Parathyroid adenoma (tissue), 2 donors: Measurements from ENCODE around the gene MAP3K5.

Experiments used
- H2AFZ ChIP-seq: fragments of 300-600 bp; sonication (generic); one replicate; pipeline ENCODE4 v1.7.0; 2017; ENCODE audit warnings: antibody characterized with exemption, mild to moderate bottlenecking
- H3K27ac ChIP-seq: fragments of 300-600 bp; sonication (generic); one replicate; pipeline ENCODE4 v1.7.0; 2017
- H3K27me3 ChIP-seq: fragments of 300-600 bp; sonication (generic); one replicate; pipeline ENCODE4 v1.7.0; 2017; ENCODE audit warnings: low read length; ENCODE audit not compliant: control insufficient read depth, insufficient read depth
- H3K36me3 ChIP-seq: fragments of 300-600 bp; sonication (generic); one replicate; pipeline ENCODE4 v1.7.0; 2017; ENCODE audit warnings: low read length; ENCODE audit not compliant: control insufficient read depth, insufficient read depth
- H3K4me1 ChIP-seq: fragments of 300-600 bp; sonication (generic); one replicate; pipeline ENCODE4 v1.7.0; 2017; ENCODE audit warnings: control low read depth
- H3K4me2 ChIP-seq: fragments of 300-600 bp; sonication (generic); one replicate; pipeline ENCODE4 v1.7.0; 2017; ENCODE audit warnings: low read length
- H3K4me3 ChIP-seq: fragments of 300-600 bp; sonication (generic); one replicate; pipeline ENCODE4 v1.7.0; 2017; ENCODE audit warnings: low read depth, low read length
- H3K79me2 ChIP-seq: fragments of 300-600 bp; sonication (generic); one replicate; pipeline ENCODE4 v1.7.0; 2017; ENCODE audit warnings: control low read depth
- H3K9ac ChIP-seq: fragments of 300-600 bp; sonication (generic); one replicate; pipeline ENCODE4 v1.7.0; 2017; ENCODE audit warnings: mild to moderate bottlenecking
- H3K9me3 ChIP-seq: fragments of 300-600 bp; sonication (generic); one replicate; pipeline ENCODE4 v1.7.0; 2017; ENCODE audit warnings: low read length; ENCODE audit not compliant: control insufficient read depth
- CTCF ChIP-seq: fragments of 300-600 bp; sonication (generic); IDR thresholded peaks from one replicate; pipeline ENCODE4 v1.7.0; 2017; ENCODE audit warnings: antibody characterized with exemption, mild to moderate bottlenecking
- donor health status: primary hyperparathyroidism.

Gene MAP3K5

GRCh38 chr6:136563386-136564152, 228.7 kb downstream of the MAP3K5 start:
- Histone ChIP-seq H3K27ac (peak overlapping the region; percentile 67), H3K27me3 (no peaks in the 10 kb centered on the region), H3K4me1 (peaks cover 29% of the 10 kb centered on the region), H3K36me3 (no peaks in the 10 kb centered on the region), H3K4me2 (peak overlapping the region; percentile 51), H3K9me3 (no peaks in the 10 kb centered on the region), H2AFZ (peak overlapping the region; percentile 71), H3K4me3 (no peak overlapping the region), H3K9ac (no peak overlapping the region), H3K79me2 (no peaks in the 10 kb centered on the region)
- no peak for TF ChIP-seq CTCF

DNA sequence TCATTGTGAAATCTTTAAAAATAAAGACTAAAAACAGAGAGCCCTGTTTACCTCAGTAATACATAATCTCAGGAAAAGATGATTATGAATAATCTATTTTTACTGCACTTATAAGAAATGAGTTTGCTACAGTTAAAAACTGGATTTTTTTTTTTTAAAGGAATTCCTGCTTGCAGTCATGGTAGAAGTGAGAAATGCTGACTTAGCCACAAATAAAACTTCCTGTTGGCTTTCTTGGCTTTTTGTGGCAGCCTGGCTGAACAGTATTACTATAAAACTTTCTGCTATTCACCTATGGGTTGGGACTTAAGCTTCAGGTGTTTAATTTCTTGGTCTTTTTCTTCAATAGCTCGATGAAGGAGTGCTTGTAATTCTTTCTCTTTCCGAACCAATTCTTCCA, 230.1 kb downstream of the MAP3K5 start:
- no peaks in the 10 kb centered on the region for H3K9me3 ChIP-seq
- H3K79me2 ChIP-seq, result no peaks in the 10 kb centered on the region
- no peak for TF ChIP-seq CTCF
- H3K9ac ChIP-seq, result no peak overlapping the region
- peak overlapping the region; percentile 40 for H2AFZ ChIP-seq
- H3K27me3 ChIP-seq, result no peaks in the 10 kb centered on the region
- peak overlapping the region; percentile 67 for H3K27ac ChIP-seq
- H3K4me2 ChIP-seq, result peak overlapping the region; percentile 20
- H3K36me3 ChIP-seq, result no peaks in the 10 kb centered on the region
- no peak overlapping the region for H3K4me3 ChIP-seq
- peaks cover 29% of the 10 kb centered on the region for H3K4me1 ChIP-seq

- H3K9ac ChIP-seq, result no peak overlapping the region
- H3K4me1 ChIP-seq, result peaks cover 5% of the 10 kb centered on the region
- H3K79me2 ChIP-seq, result peaks cover 16% of the 10 kb centered on the region
- H3K36me3 ChIP-seq, result no peaks in the 10 kb centered on the region
- H3K27ac ChIP-seq, result no peak overlapping the region
- no peak overlapping the region for H3K4me2 ChIP-seq
- no peaks in the 10 kb centered on the region for H3K27me3 ChIP-seq
- no peaks in the 10 kb centered on the region for H3K9me3 ChIP-seq
- H3K4me3 ChIP-seq, result no peak overlapping the region
- peak overlapping the region; percentile 21 for H2AFZ ChIP-seq
- TF ChIP-seq CTCF, result no peak
These were observed 239.0 kb downstream of the MAP3K5 start for GRCh38 chr6:136553166-136553787.

DNA sequence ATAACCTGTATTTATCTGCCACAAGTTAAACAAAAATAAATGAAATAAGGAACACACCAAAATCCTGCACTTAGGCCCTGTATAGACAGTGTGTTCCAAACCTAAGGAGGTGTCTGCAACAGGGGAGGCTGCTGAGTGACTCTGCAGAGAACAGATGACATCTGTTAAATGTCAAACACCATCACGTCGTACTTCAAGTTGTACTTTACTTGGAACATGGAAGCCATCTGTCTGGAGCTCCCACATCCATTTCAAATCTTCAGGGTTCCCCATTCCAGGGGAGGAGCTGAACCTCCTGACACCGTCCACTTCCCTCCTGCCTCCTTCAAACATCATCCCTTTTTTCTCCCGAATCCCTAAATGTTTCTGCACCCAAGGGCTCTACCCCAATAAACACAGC, 240.2 kb downstream of the MAP3K5 start:
- no peak overlapping the region for H3K4me3 ChIP-seq
- no peaks in the 10 kb centered on the region for H3K9me3 ChIP-seq
- peaks cover 5% of the 10 kb centered on the region for H3K4me1 ChIP-seq
- H3K27ac ChIP-seq, result no peak overlapping the region
- no peak overlapping the region for H3K4me2 ChIP-seq
- no peaks in the 10 kb centered on the region for H3K27me3 ChIP-seq
- no peak overlapping the region for H3K9ac ChIP-seq
- no peak overlapping the region for H2AFZ ChIP-seq
- no peak for TF ChIP-seq CTCF
- H3K79me2 ChIP-seq, result peaks cover 25% of the 10 kb centered on the region
- no peaks in the 10 kb centered on the region for H3K36me3 ChIP-seq
